Heart right ventricle (tissue), 16 donors: ENCODE data around the gene RBM20. TPM values are rescaled to one million over a fixed set of nuclear protein-coding genes. Genes with fewer than 3 reads are reported as not detected.
"Not testable (repeated sequence)": the region's sequence is repeated elsewhere in the genome, so short reads cannot be mapped to it uniquely, and the experiment has no call there.

Experiments used
- ATAC-seq, 8 donors: fragments of 200-7000 bp; cut with Tn5 transposase; one replicate each; pipeline ENCODE4 v1.9.1; 2020; ENCODE audit warnings: mild to moderate bottlenecking in 8 of 8, moderate library complexity in 8 of 8, moderate number of reproducible peaks in 1 of 8
- DNase-seq, 2 donors: peaks; one replicate each; pipeline ENCODE4 v3.0.0-alpha.2; 2020
- H3K27ac ChIP-seq, 10 donors: fragments of 200-600 bp; sonication (generic) in 2 of 10; one replicate each; pipeline versions ENCODE4 v1.5.0 to v1.8.0; 2020 to 2022; ENCODE audit warnings: mild to moderate bottlenecking in 3 of 10
- H3K27me3 ChIP-seq, 7 donors: fragments of 200-600 bp; one replicate each; pipeline ENCODE4 v1.8.0; 2021 to 2022; ENCODE audit warnings: mild to moderate bottlenecking in 2 of 7
- H3K36me3 ChIP-seq, 9 donors: fragments of 200-600 bp; sonication (generic) in 1 of 9; one replicate each; pipeline versions ENCODE4 v1.5.0 to v1.8.0; 2020 to 2022; ENCODE audit warnings: mild to moderate bottlenecking in 2 of 9
- H3K4me1 ChIP-seq, 9 donors: fragments of 200-600 bp; sonication (generic) in 1 of 9; one replicate each; pipeline versions ENCODE4 v1.5.0 to v1.8.0; 2020 to 2022; ENCODE audit warnings: mild to moderate bottlenecking in 4 of 9
- H3K4me3 ChIP-seq, 10 donors: fragments of 200-600 bp; sonication (generic) in 2 of 10; one replicate each; pipeline versions ENCODE4 v1.5.0 to v1.8.0; 2020 to 2022; ENCODE audit warnings: mild to moderate bottlenecking in 7 of 10, moderate library complexity in 2 of 10
- H3K9me3 ChIP-seq, 11 donors: fragments of 200-600 bp in 10 of 11; sonication (generic) in 2 of 11; one replicate each; pipeline versions ENCODE4 v1.5.0 to v1.8.0; 2013 to 2022; ENCODE audit warnings: mild to moderate bottlenecking in 2 of 11, control low read depth in 1 of 11, moderate library complexity in 1 of 11
- WGBS, 2 donors: extraction: QIAGEN DNeasy Blood & Tissue Kit; methylation state at CpG; one replicate each; pipeline ENCODE4 v1.1.7; 2013; ENCODE audit warnings: inconsistent platforms in 1 of 2; 5-methylcytosine and 5-hydroxymethylcytosine counted together
- intact Hi-C, 10 donors: fragments of 100-400 bp; cut with DNase I; formaldehyde crosslinking; loops; one replicate each; pipeline versions ENCODE4 v1.11.1 to v1.14.2; 2022
- polyA plus RNA-seq, 2 donors: library from polyadenylated mRNA; stranded (reverse); fragments of 200-250 nt; gene quantifications; one replicate each; pipeline ENCODE4 v1.2.3, GENCODE V29; 2013
- total RNA-seq, 10 donors: library from RNA; stranded (reverse); fragmentation: NEBNext Ultra II Directional in 3 of 10; extraction: Animal tissue kit (Norgen Biotek cat#: 25700) in 3 of 10; gene quantifications; one replicate each; pipeline versions ENCODE4 v1.2.1 to v1.2.4, GENCODE V29; 2021 to 2023
- TF ChIP-seq, protein P1 (sequence below), 9 donors: fragments of 200-600 bp; sonication (generic) in 2 of 9; IDR thresholded peaks; one replicate each; pipeline versions ENCODE4 v1.5.0 to v1.8.0; 2021 to 2022; ENCODE audit warnings: antibody characterized with exemption in 9 of 9, mild to moderate bottlenecking in 5 of 9, moderate library complexity in 1 of 9
- donor health status: Arrhythmogenic right ventricular cardiomyopathy.
- donor health status: ischemic (EF 13 %, LVEDD 7.1; RV severe dilation, severe dysfunction).
- donor health status: healthy with polysubstance abuse.
- donor health status: DM: no; HTN: yes; CAD: no.
- donor health status: DM: no; HTN: no; CAD: no.
- donor health status: ischemic (EF 25% LVEDD 6.9; RV normal size, moderate dysfunction).
- donor health status: ischemic (EF 25% LVEDD 5.7; RV mildly dilated, moderate dysfunction).
- donor health status: healthy.
- donor health status: DM: yes; HTN: yes; CAD: no.
- donor health status: Ischemic cardiomyopathy.
- donor health status: ischemic (EF 35%, LVEDD 5.7; RV mildly dilated, moderate dysfunction).
- donor health status: nonischemic (EF 11% LVEDD 7.7; RV severe dilation, severe dysfunction).
- donor health status: DM: yes; HTN: yes; CAD: no.
- donor health status: PGD.
- donor health status: ischemic (EF 29% LVEDD 5.4; RV normal size, mild dysfunction).
- donor health status: nonischemic (EF 23%, LVEDD 6.1; RV moderate dilation, normal function).

Gene RBM20
- total and polyA plus RNA-seq, 12 donors, result 10.1 to 186 (median 134) TPM

GRCh38 chr10:110601581-110601980, 42.6 kb upstream of the RBM20 start:
- intact Hi-C loops, result loop anchor here in 3 of 10 donors (5.0 to 10.0 kb wide), 3 partner anchors 283 to 293 kb away; no protein-coding TSS in a partner anchor
- H3K27me3 ChIP-seq, result no peaks in the 10 kb centered on the region
- TF ChIP-seq, protein P1, sequence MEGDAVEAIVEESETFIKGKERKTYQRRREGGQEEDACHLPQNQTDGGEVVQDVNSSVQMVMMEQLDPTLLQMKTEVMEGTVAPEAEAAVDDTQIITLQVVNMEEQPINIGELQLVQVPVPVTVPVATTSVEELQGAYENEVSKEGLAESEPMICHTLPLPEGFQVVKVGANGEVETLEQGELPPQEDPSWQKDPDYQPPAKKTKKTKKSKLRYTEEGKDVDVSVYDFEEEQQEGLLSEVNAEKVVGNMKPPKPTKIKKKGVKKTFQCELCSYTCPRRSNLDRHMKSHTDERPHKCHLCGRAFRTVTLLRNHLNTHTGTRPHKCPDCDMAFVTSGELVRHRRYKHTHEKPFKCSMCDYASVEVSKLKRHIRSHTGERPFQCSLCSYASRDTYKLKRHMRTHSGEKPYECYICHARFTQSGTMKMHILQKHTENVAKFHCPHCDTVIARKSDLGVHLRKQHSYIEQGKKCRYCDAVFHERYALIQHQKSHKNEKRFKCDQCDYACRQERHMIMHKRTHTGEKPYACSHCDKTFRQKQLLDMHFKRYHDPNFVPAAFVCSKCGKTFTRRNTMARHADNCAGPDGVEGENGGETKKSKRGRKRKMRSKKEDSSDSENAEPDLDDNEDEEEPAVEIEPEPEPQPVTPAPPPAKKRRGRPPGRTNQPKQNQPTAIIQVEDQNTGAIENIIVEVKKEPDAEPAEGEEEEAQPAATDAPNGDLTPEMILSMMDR (IDR thresholded peaks at IDR 0.05), result no peak
- H3K4me3 ChIP-seq, result no peak overlapping the region
- no peak overlapping the region for H3K27ac ChIP-seq
- H3K4me1 ChIP-seq, result no peaks in the 10 kb centered on the region
- no peak for ATAC-seq
- DNase-seq, result no peak
- H3K36me3 ChIP-seq, result peaks cover 0 to 100% (median 60%) of the 10 kb centered on the region in 9 donors
- 93% methylated on average over 4 of the region's 4 CpGs for WGBS, 2 donors
- no peaks in the 10 kb centered on the region for H3K9me3 ChIP-seq

DNA sequence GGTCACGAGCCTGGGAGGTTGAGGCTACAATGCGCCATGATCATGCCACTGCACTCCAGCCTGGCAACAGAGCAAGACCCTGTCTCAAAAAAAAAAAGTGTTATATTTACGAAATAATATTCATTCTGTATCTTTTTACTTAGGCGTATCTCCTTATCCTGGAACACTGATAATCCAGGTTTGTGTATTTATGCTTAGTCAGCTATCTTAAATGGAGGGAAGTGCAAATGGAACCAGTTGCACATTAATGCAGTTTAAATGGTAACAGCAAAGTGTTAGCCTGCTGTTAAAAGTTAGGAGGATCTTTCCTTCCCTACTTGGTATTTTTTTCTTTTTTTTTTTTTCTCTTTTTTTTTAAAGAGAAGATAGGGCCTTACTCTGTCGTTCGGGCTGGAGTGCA, 36.0 kb upstream of the RBM20 start:
- DNase-seq (no peak), ATAC-seq (no peak)
- peaks cover 0 to 18% (median 4%) of the 10 kb centered on the region in 9 donors for H3K4me1 ChIP-seq
- H3K36me3 ChIP-seq, result peaks cover 0 to 46% (median 29%) of the 10 kb centered on the region in 9 donors
- H3K9me3 ChIP-seq, result no peaks in the 10 kb centered on the region
- H3K4me3 ChIP-seq, result no peak overlapping the region
- TF ChIP-seq, protein P1 (IDR thresholded peaks at IDR 0.05), result no peak
- no peak overlapping the region for H3K27ac ChIP-seq
- 83 to 85% methylated on average over 6 of the region's 6 CpGs for WGBS, 2 donors
- H3K27me3 ChIP-seq, result no peaks in the 10 kb centered on the region
- intact Hi-C loops, result loop anchor here in 4 of 10 donors (5.0 to 10.0 kb wide), 4 partner anchors 277 to 289 kb away; no protein-coding TSS in a partner anchor

GRCh38 chr10:110609605-110610004, 34.5 kb upstream of the RBM20 start:
- peak; percentile 57 to 89 (median 86) for ATAC-seq
- Histone ChIP-seq H3K4me3 (no peak overlapping the region), H3K27ac (peak overlapping the region in 6 of 10 donors; percentile 8 to 54 (median 35)), H3K27me3 (no peaks in the 10 kb centered on the region), H3K4me1 (peaks cover 0 to 20% (median 4%) of the 10 kb centered on the region in 9 donors), H3K36me3 (peaks cover 0 to 30% (median 17%) of the 10 kb centered on the region in 9 donors), H3K9me3 (no peaks in the 10 kb centered on the region)
- WGBS, 2 donors, result 12 to 29% methylated on average over 2 of the region's 2 CpGs
- TF ChIP-seq, protein P1 (IDR thresholded peaks at IDR 0.05), result peak in 3 of 9 donors; percentile 18 to 36 (median 35)
- intact Hi-C loops, result loop anchor here in 9 of 10 donors (2.0 to 10.0 kb wide), 11 partner anchors 63 to 985 kb away; partner anchors contain the start of gene PDCD4 (in 1 of the 9)
- DNase-seq, result peak in 1 of 2 donors; percentile 24

GRCh38 chr10:110610308-110610774, 33.8 kb upstream of the RBM20 start:
- peak in 1 of 2 donors; percentile 66 for DNase-seq
- Histone ChIP-seq H3K4me1 (peaks cover 0 to 26% (median 4%) of the 10 kb centered on the region in 9 donors), H3K27ac (peak overlapping the region in 4 of 10 donors; percentile 27 to 39 (median 35)), H3K4me3 (no peak overlapping the region), H3K9me3 (no peaks in the 10 kb centered on the region), H3K27me3 (no peaks in the 10 kb centered on the region), H3K36me3 (peaks cover 0 to 23% (median 10%) of the 10 kb centered on the region in 9 donors)
- 10 to 21% methylated on average over 3 of the region's 3 CpGs for WGBS, 2 donors
- TF ChIP-seq, protein P1 (IDR thresholded peaks at IDR 0.05), result peak; percentile 64 to 87 (median 83)
- ATAC-seq, result peak; percentile 39 to 70 (median 58)
- intact Hi-C loops, result loop anchor here in 9 of 10 donors (2.0 to 10.0 kb wide), 9 partner anchors 62 to 984 kb away; partner anchors contain the start of gene PDCD4 (in 1 of the 9)

DNA sequence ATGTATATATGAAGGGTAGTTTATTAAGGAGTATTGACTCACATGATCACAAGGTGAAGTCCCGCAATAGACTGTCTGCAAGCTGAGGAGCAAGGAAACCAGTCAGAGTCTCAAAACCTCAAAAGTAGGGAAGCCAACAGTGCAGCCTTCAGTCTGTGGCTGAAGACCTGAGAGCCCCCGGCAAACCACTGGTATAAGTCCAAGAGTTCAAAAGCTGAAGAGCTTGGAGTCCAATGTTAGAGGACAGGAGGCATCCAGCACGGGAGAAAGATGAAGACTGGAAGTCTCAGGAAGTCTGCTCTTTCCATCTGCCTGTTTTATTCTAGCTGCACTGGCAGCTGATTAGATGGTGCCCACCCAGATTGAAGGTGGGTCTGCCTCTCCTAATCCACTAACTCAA, 33.4 kb upstream of the RBM20 start:
- not testable (repeated sequence) for ATAC-seq, H3K27ac ChIP-seq, DNase-seq, H3K27me3 ChIP-seq, H3K9me3 ChIP-seq, H3K4me3 ChIP-seq
- peaks cover 0 to 26% (median 4%) of the 10 kb centered on the region in 9 donors for H3K4me1 ChIP-seq
- H3K36me3 ChIP-seq, result peaks cover 0 to 19% (median 6%) of the 10 kb centered on the region in 9 donors
- intact Hi-C loops, result loop anchor here in 9 of 10 donors (2.0 to 10.0 kb wide), 9 partner anchors 62 to 984 kb away; partner anchors contain the start of gene PDCD4 (in 1 of the 9)
- WGBS, 2 donors, result 62 to 64% methylated on average over 3 of the region's 3 CpGs
